ENCODE data around the gene ZNF138.

DNA sequence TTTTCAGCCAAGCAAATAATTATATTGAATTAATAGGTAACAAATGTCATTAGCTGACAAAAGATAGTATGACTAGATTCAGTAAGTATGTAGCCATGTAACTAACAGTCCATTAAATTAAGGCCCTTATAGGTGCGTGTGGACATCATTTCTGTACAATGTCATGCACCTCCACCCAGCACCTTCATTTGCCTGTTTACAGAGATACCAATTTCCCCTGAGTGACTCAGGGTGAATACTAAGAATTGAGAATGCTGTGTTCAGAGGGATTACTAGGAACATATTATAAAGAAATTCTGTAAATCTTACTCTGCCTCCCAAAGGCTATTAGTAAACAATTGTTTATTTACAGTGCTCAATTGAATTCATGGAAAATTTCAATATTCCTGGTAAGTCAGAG is 60.7 kb downstream of the ZNF138 start:
- TF ChIP-seq, protein P1, sequence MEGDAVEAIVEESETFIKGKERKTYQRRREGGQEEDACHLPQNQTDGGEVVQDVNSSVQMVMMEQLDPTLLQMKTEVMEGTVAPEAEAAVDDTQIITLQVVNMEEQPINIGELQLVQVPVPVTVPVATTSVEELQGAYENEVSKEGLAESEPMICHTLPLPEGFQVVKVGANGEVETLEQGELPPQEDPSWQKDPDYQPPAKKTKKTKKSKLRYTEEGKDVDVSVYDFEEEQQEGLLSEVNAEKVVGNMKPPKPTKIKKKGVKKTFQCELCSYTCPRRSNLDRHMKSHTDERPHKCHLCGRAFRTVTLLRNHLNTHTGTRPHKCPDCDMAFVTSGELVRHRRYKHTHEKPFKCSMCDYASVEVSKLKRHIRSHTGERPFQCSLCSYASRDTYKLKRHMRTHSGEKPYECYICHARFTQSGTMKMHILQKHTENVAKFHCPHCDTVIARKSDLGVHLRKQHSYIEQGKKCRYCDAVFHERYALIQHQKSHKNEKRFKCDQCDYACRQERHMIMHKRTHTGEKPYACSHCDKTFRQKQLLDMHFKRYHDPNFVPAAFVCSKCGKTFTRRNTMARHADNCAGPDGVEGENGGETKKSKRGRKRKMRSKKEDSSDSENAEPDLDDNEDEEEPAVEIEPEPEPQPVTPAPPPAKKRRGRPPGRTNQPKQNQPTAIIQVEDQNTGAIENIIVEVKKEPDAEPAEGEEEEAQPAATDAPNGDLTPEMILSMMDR (optimal IDR thresholded peaks at IDR 0.05 in 1 of 3, IDR thresholded peaks at IDR 0.05 in 1 of 3, conservative IDR thresholded peaks at IDR 0.05 in 1 of 3; ENCODE audit: extremely low read depth in 1 of 3, insufficient read depth in 2 of 3, low read length in 3 of 3): no peak
- no peak for TF ChIP-seq EZH2 (IDR thresholded peaks at IDR 0.05; ENCODE audit: low read length)

Data from keratinocyte (primary cell).